Activated CD8-positive, alpha-beta memory T cell treated with anti-CD3 and anti-CD28 coated beads, Interleukin-2, amount 10 ng/mL, durations not matched to agents 7 days and 5 days (primary cell): Measurements from ENCODE around the gene PPP1R9B. TPM values are rescaled to one million over a fixed set of nuclear protein-coding genes. Genes with fewer than 3 reads are reported as not detected.

Source experiments
- ATAC-seq: fragments of 150-1000 bp; cut with Tn5 transposase; one replicate; pipeline ENCODE4 v1.10.0; 2021; ENCODE audit warnings: moderate library complexity
- CTCF ChIA-PET: fragments of 350-600 bp; sonication (Branson Sonifier 250); formaldehyde crosslinking; loops from one replicate; lab custom pipeline; 2021; ENCODE audit warnings: antibody characterized with exemption; lab: Charles Lee
- DNase-seq: peaks from one replicate; pipeline ENCODE4 v3.0.0-alpha.2; 2020
- H3K27ac Mint-ChIP-seq: one replicate; pipeline ENCODE4 v1.8.0; 2021; ENCODE audit warnings: mild to moderate bottlenecking, mixed read lengths
- H3K27me3 Mint-ChIP-seq: one replicate; pipeline ENCODE4 v1.8.0; 2021; ENCODE audit warnings: mixed read lengths
- H3K36me3 Mint-ChIP-seq: one replicate; pipeline ENCODE4 v1.8.0; 2021; ENCODE audit warnings: mild to moderate bottlenecking, mixed read lengths
- H3K4me1 Mint-ChIP-seq: one replicate; pipeline ENCODE4 v1.8.0; 2021; ENCODE audit warnings: mixed read lengths
- H3K4me3 Mint-ChIP-seq: one replicate; pipeline ENCODE4 v1.8.0; 2021; ENCODE audit warnings: mild to moderate bottlenecking, moderate library complexity, mixed read lengths
- H3K9me3 Mint-ChIP-seq: one replicate; pipeline ENCODE4 v1.8.0; 2022; ENCODE audit warnings: low read depth, mixed read lengths
- total RNA-seq, 2 experiments: library from RNA; stranded (reverse); gene quantifications; one replicate each; pipeline ENCODE4 v1.2.3, GENCODE V29; 2021

Gene PPP1R9B
- total RNA-seq, 2 experiments from 2014 or later = 108 to 121 TPM

- ATAC-seq (no peak), DNase-seq (no peak)
- Mint-ChIP-seq H3K27me3 (peaks cover 2% of the 10 kb centered on the region), H3K27ac (no peak overlapping the region), H3K9me3 (no peaks in the 10 kb centered on the region), H3K36me3 (no peaks in the 10 kb centered on the region), H3K4me1 (peaks cover 14% of the 10 kb centered on the region), H3K4me3 (no peak overlapping the region)
- CTCF ChIA-PET = interaction anchor here (0.5 to 7.6 kb wide), 5 partner anchors 12 to 92 kb away, joined by 3 to 77 read pairs (median 4); partner anchors contain the start of gene COL1A1
Measured at GRCh38 chr17:50175035-50175807, 24.7 kb upstream of the PPP1R9B start.

DNA sequence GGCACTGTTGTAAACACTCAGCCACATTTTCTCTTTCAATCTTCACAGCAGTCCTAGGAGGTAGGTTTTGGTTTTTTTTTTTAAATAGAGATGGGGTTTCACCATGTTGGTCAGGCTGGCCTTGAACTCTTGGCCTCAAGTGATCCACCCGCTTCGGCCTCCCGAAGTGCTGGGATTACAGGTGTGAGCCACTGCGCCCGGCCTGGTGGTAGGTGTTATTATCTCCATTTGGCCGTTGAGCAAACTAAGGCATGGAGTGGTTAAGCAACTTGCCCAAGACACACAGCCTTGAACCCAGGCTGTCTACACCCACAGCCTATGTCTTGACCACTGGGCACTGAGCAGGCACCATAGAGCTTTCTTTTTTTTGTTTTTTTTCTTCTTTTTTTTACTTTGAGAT, 24.0 kb upstream of the PPP1R9B start:
- no peak overlapping the region for H3K27ac Mint-ChIP-seq
- H3K36me3 Mint-ChIP-seq = no peaks in the 10 kb centered on the region
- CTCF ChIA-PET = interaction anchor here (1.0 to 7.6 kb wide), 6 partner anchors 10 to 123 kb away, joined by 3 to 77 read pairs (median 4); partner anchors contain the start of gene COL1A1
- no peak for DNase-seq
- peaks cover 17% of the 10 kb centered on the region for H3K4me1 Mint-ChIP-seq
- no peak overlapping the region for H3K4me3 Mint-ChIP-seq
- ATAC-seq = no peak
- peaks cover 2% of the 10 kb centered on the region for H3K27me3 Mint-ChIP-seq
- no peaks in the 10 kb centered on the region for H3K9me3 Mint-ChIP-seq

GRCh38 chr17:50173335-50173941, 23.0 kb upstream of the PPP1R9B start:
- Mint-ChIP-seq H3K4me3 (no peak overlapping the region), H3K9me3 (no peaks in the 10 kb centered on the region), H3K36me3 (no peaks in the 10 kb centered on the region), H3K4me1 (peaks cover 26% of the 10 kb centered on the region), H3K27me3 (peaks cover 2% of the 10 kb centered on the region), H3K27ac (no peak overlapping the region)
- no peak for DNase-seq
- ATAC-seq = no peak
- CTCF ChIA-PET = interaction anchor here (1.0 to 7.6 kb wide), 5 partner anchors 9 to 124 kb away, joined by 3 to 77 read pairs (median 9); partner anchors contain the start of gene COL1A1

- DNase-seq (no peak), ATAC-seq (no peak)
- H3K4me1 Mint-ChIP-seq = peaks cover 22% of the 10 kb centered on the region
- H3K9me3 Mint-ChIP-seq = no peaks in the 10 kb centered on the region
- no peak overlapping the region for H3K4me3 Mint-ChIP-seq
- no peaks in the 10 kb centered on the region for H3K36me3 Mint-ChIP-seq
- no peak overlapping the region for H3K27ac Mint-ChIP-seq
- CTCF ChIA-PET = interaction anchor here (1.1 to 7.6 kb wide), 3 partner anchors 12 to 28 kb away, joined by 9 to 77 read pairs (median 18); partner anchors contain the start of gene COL1A1
- peaks cover 2% of the 10 kb centered on the region for H3K27me3 Mint-ChIP-seq
Measured at GRCh38 chr17:50172936-50173334, 22.5 kb upstream of the PPP1R9B start.

GRCh38 chr17:50172130-50172529, 21.7 kb upstream of the PPP1R9B start:
- CTCF ChIA-PET = interaction anchor here (7.6 kb wide), 1 partner anchor 29 kb away, joined by 77 read pairs; the partner anchor contains the start of gene COL1A1
- no peak for DNase-seq

DNA sequence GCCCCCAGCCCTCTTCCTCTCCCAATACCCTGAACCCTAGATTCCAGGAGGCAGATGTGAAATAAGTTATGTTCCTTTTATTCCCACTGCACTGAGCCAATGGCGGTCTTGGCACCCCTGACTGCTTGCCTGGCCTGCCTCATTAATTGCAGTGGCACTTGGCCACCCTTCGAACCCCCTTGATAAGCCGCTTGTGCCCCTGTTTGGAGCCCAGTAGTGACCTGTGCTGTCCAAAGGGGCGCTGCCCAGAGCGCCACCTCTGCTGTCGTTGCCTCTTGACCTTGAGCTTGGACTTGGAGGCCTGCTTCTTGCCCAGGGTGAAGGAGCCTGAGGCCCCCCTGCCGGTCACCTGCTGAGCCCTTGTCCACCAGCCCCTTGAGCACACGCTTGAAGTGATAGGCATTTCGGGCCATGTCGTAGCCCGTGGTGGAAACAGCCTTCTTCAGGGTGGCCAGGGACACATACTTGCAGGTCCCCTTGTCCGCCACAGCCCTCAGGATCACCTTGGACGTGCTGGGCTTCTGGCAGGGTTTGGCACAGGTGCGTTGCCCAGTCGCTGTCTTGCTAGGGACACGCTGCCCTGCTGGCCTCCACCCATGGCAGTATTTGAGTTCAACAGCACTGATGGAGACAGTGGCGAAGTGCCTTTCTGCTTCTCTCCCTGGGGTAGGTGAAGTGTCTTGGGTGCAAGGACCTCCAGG, 21.0 kb upstream of the PPP1R9B start:
- Mint-ChIP-seq H3K27me3 (no peaks in the 10 kb centered on the region), H3K4me1 (peaks cover 22% of the 10 kb centered on the region), H3K9me3 (no peaks in the 10 kb centered on the region), H3K27ac (no peak overlapping the region), H3K4me3 (no peak overlapping the region), H3K36me3 (no peaks in the 10 kb centered on the region)
- DNase-seq = no peak
- CTCF ChIA-PET = interaction anchor here (0.6 to 7.6 kb wide), 9 partner anchors 10 to 128 kb away, joined by 3 to 82 read pairs (median 23); partner anchors contain the start of genes COL1A1, PDK2 and PPP1R9B
- ATAC-seq = no peak

More at GRCh38 chr17:50172130-50172529, 21.7 kb upstream of the PPP1R9B start:
- H3K9me3 Mint-ChIP-seq = no peaks in the 10 kb centered on the region
- ATAC-seq = no peak
- H3K27ac Mint-ChIP-seq = no peak overlapping the region
- H3K4me1 Mint-ChIP-seq = peaks cover 22% of the 10 kb centered on the region
- no peaks in the 10 kb centered on the region for H3K36me3 Mint-ChIP-seq
- H3K27me3 Mint-ChIP-seq = peaks cover 2% of the 10 kb centered on the region
- no peak overlapping the region for H3K4me3 Mint-ChIP-seq

DNA sequence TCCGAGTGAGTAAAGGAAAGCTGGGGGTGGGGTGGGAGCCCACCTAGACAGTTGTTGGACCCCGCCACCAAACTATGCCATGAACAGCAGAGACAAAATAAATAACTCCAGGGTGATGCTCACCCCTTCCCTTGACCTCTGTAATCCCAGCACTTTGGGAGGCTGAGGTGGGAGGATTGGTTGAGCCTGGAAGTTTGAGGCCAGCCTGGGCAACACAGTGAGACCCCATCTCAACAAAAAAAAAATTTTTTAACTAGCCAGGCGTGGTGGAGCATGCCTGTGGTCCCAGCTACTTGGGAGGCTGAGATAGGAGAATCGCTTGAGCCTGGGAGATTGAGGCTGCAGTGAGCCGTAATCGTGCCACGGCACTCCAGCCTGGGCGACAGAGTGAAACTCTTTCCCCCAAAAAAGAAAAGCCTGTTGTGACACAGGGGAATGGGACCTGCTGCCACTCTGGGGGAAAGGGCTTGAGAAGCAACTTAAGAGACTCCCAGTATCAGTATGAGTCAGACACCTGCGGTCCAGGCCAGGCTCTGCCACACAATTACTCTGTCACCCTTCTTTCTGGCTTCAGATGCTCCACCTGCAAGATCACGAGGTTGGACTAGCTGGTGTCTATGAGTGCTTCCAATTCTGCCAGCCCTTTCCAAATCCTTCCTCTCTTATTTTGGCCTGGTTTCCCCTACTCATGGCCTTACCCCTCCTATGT, 20.3 kb upstream of the PPP1R9B start:
- Mint-ChIP-seq H3K27ac (no peak overlapping the region), H3K4me3 (no peak overlapping the region), H3K4me1 (peaks cover 22% of the 10 kb centered on the region), H3K36me3 (no peaks in the 10 kb centered on the region), H3K9me3 (no peaks in the 10 kb centered on the region), H3K27me3 (no peaks in the 10 kb centered on the region)
- DNase-seq (peak; percentile 83), ATAC-seq (peak; percentile 81)
- CTCF ChIA-PET = interaction anchor here (0.6 to 7.6 kb wide), 11 partner anchors 9 to 128 kb away, joined by 3 to 82 read pairs (median 18); partner anchors contain the start of genes COL1A1, PDK2 and PPP1R9B

DNA sequence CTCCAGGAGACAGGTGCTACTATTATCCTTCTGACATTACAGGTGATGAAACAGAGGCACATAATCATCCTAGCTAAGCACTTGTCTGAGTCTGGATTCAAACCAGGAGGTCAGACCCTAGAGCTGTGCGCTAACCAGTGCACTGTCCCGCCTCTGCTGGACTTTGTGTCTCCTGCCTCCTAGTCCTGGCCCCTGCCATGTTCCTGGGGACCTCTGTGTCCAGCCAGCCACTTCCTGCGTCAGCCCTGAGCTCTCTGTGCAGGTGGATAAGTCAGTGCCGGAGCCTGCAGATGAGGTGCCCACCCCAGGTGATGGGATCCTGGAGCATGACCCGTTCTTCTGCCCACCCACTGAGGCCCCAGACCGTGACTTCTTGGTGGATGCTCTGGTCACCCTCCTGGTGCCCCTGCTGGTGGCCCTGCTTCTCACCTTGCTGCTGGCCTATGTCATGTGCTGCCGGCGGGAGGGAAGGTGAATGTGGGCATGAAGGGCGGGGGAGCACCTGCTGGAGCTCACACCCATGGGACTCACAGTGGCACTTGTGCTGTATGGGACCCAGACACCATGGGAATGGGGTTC, 19.5 kb upstream of the PPP1R9B start:
- Mint-ChIP-seq H3K4me1 (peaks cover 22% of the 10 kb centered on the region), H3K27ac (no peak overlapping the region), H3K36me3 (no peaks in the 10 kb centered on the region), H3K9me3 (no peaks in the 10 kb centered on the region), H3K4me3 (no peak overlapping the region), H3K27me3 (no peaks in the 10 kb centered on the region)
- no peak for DNase-seq
- no peak for ATAC-seq
- CTCF ChIA-PET = interaction anchor here (0.6 to 7.6 kb wide), 32 partner anchors 8 to 512 kb away, joined by 3 to 82 read pairs (median 6); partner anchors contain the start of genes COL1A1, PDK2, PPP1R9B and TMEM92

- H3K27ac Mint-ChIP-seq = peak overlapping the region; percentile 47
- peak overlapping the region; percentile 11 for H3K4me3 Mint-ChIP-seq
- no peaks in the 10 kb centered on the region for H3K9me3 Mint-ChIP-seq
- no peaks in the 10 kb centered on the region for H3K36me3 Mint-ChIP-seq
- H3K4me1 Mint-ChIP-seq = peaks cover 22% of the 10 kb centered on the region
- ATAC-seq (peak; percentile 74), DNase-seq (peak; percentile 75)
- no peaks in the 10 kb centered on the region for H3K27me3 Mint-ChIP-seq
- CTCF ChIA-PET = interaction anchor here (0.6 to 7.6 kb wide), 32 partner anchors 8 to 513 kb away, joined by 3 to 82 read pairs (median 6); partner anchors contain the start of genes COL1A1, PDK2, PPP1R9B and TMEM92
Measured at GRCh38 chr17:50169121-50169764, 18.8 kb upstream of the PPP1R9B start.

GRCh38 chr17:50168319-50168718, 17.8 kb upstream of the PPP1R9B start:
- Mint-ChIP-seq H3K36me3 (no peaks in the 10 kb centered on the region), H3K4me3 (no peak overlapping the region), H3K27ac (peak overlapping the region; percentile 47), H3K9me3 (no peaks in the 10 kb centered on the region), H3K4me1 (peaks cover 22% of the 10 kb centered on the region), H3K27me3 (no peaks in the 10 kb centered on the region)
- DNase-seq (no peak), ATAC-seq (no peak)
- CTCF ChIA-PET = interaction anchor here (0.9 to 7.6 kb wide), 12 partner anchors 10 to 130 kb away, joined by 3 to 82 read pairs (median 5); partner anchors contain the start of genes COL1A1 and PPP1R9B

- Mint-ChIP-seq H3K9me3 (no peaks in the 10 kb centered on the region), H3K4me3 (no peak overlapping the region), H3K36me3 (no peaks in the 10 kb centered on the region), H3K27me3 (no peaks in the 10 kb centered on the region), H3K4me1 (peaks cover 25% of the 10 kb centered on the region), H3K27ac (no peak overlapping the region)
- CTCF ChIA-PET = interaction anchor here (1.3 to 2.8 kb wide), 2 partner anchors 33 to 80 kb away, joined by 4 to 10 read pairs; no protein-coding TSS in a partner anchor
- ATAC-seq = no peak
- no peak for DNase-seq
Measured at GRCh38 chr17:50167371-50167770, 16.9 kb upstream of the PPP1R9B start.
